Measurements from ENCODE around the gene TNFRSF25. TPM values are rescaled to one million over a fixed set of nuclear protein-coding genes. Genes with fewer than 3 reads are reported as not detected.
A peak's percentile ranks its signal among the peaks of the same experiment; 100 is the strongest.

Gene TNFRSF25
- total and polyA plus RNA-seq, 2 of the 8 experiments (the other 6 are each of a cell fraction or from before 2014, with no cell fraction given) = 10.7 to 19.5 TPM

GRCh38 chr1:6491966-6492365 is 26.0 kb upstream of the TNFRSF25 start:
- H2BK120ac ChIP-seq (replicated peaks; ENCODE audit: low read depth, low read length) = no peak overlapping the region
- peak overlapping the region in 1 of 4 experiments; percentile 80; a peak in 1 of 8 replicates for H3K4me3 ChIP-seq (ENCODE audit: extremely low read depth in 1 of 4, insufficient read depth in 2 of 4, low read depth in 3 of 4, low read length in 4 of 4)
- H3K9me3 ChIP-seq (ENCODE audit: insufficient read depth in 2 of 2, low read depth in 1 of 2, low read length in 1 of 2) = no peaks in the 10 kb centered on the region
- H4K20me1 ChIP-seq (replicated peaks in 1 of 2; ENCODE audit: control insufficient read depth in 1 of 2, insufficient read depth in 2 of 2, low read length in 2 of 2) = peaks cover 2 to 7% of the 10 kb centered on the region in 2 experiments
- no peaks in the 10 kb centered on the region; the same call in 1 of the 2 replicates for H3K79me1 ChIP-seq (ENCODE audit: low read depth, low read length)
- peak overlapping the region in 1 of 2 experiments; percentile 80; a peak in 2 of 4 replicates for H3K4me2 ChIP-seq (ENCODE audit: insufficient read depth in 1 of 2, low read depth in 2 of 2, low read length in 2 of 2)
- H3K9ac ChIP-seq (replicated peaks in 1 of 4; ENCODE audit: extremely low read depth in 1 of 4, low read depth in 3 of 4, low read length in 3 of 4) = no peak overlapping the region
- H4K8ac ChIP-seq (ENCODE audit: extremely low read depth, insufficient read depth, low read length) = no peak overlapping the region
- POLR2A ChIA-PET (ENCODE audit: partially characterized antibody) = interaction anchor here (0.9 to 1.9 kb wide), 3 partner anchors 13 to 118 kb away, joined by 3 to 4 read pairs (median 3); partner anchors contain the start of gene KLHL21
- H3K4ac ChIP-seq (replicated peaks; ENCODE audit: insufficient read length, low read depth, low read length) = no peak overlapping the region
- peaks cover 16% of the 10 kb centered on the region; the same call in 1 of the 2 replicates for H3K23me2 ChIP-seq (ENCODE audit: low read depth, low read length)
- peak overlapping the region; percentile 60; the same call in 1 of the 2 replicates for H3K18ac ChIP-seq (ENCODE audit: extremely low read depth, low read length)
- peak overlapping the region; percentile 52; the same call in 1 of the 2 replicates for H2BK5ac ChIP-seq (ENCODE audit: low read depth, low read length)
- no peak overlapping the region for H3K14ac ChIP-seq (ENCODE audit: insufficient read length)
- peak overlapping the region; percentile 87; the same call in 1 of the 2 replicates for H2BK12ac ChIP-seq (ENCODE audit: low read depth, low read length)
- no peak overlapping the region for H3K23ac ChIP-seq (ENCODE audit: insufficient read length)
- H2AFZ ChIP-seq (ENCODE audit: low read length) = no peak overlapping the region
- CTCF ChIA-PET (ENCODE audit: partially characterized antibody) = interaction anchor here (0.6 to 12.0 kb wide), 11 partner anchors 12 to 132 kb away, joined by 3 to 168 read pairs (median 5); no protein-coding TSS in a partner anchor
- H4K91ac ChIP-seq (replicated peaks; ENCODE audit: insufficient read length, low read length) = peak overlapping the region; percentile 44
- H3K27ac ChIP-seq (ENCODE audit: low read depth, low read length) = no peak overlapping the region
- H3K27me3 ChIP-seq (replicated peaks in 1 of 4; ENCODE audit: control insufficient read depth in 3 of 4, extremely low read depth in 1 of 4, insufficient read depth in 3 of 4, low read length in 3 of 4) = peaks cover 0 to 14% (median 11%) of the 10 kb centered on the region in 4 experiments; a peak in 5 of 7 replicates
- H3K4me1 ChIP-seq (replicated peaks in 1 of 4; ENCODE audit: control insufficient read depth in 3 of 4, insufficient read depth in 4 of 4, low read length in 3 of 4) = peaks cover 0 to 37% (median 23%) of the 10 kb centered on the region in 4 experiments; a peak in 6 of 7 replicates
- no peak overlapping the region for H2BK20ac ChIP-seq (ENCODE audit: low read length)
- no peaks in the 10 kb centered on the region for H3K79me2 ChIP-seq (ENCODE audit: control insufficient read depth in 1 of 2, insufficient read depth in 2 of 2, low read length in 2 of 2)
- WGBS, 2 experiments (ENCODE audit: extremely low coverage in 1 of 2, insufficient coverage in 1 of 2, insufficient read length in 1 of 2, insufficient replicate concordance in 2 of 2, low coverage in 1 of 2, low lambda C conversion rate in 2 of 2, missing lambda C conversion rate in 1 of 2) = 87% methylated on average over 10 of the region's 10 CpGs; no CpG with 5 or more reads in 1 of the 2 experiments
- no peak overlapping the region for H3K56ac ChIP-seq (replicated peaks; ENCODE audit: insufficient read length, low read depth, low read length)
- no peak for FAIRE-seq
- H2BK15ac ChIP-seq (ENCODE audit: low read length) = 0 out of 2 replicates have a peak overlapping the region, but pooled peaks have one; percentile 46
- DNase-seq (ENCODE audit: low read depth in 1 of 2, low spot score in 2 of 2) = no peak
- H4K5ac ChIP-seq (ENCODE audit: insufficient read length, low read depth, low read length) = no peak overlapping the region
- H3K36me3 ChIP-seq (ENCODE audit: control insufficient read depth in 2 of 4, insufficient read depth in 4 of 4, low read length in 3 of 4) = no peaks in the 10 kb centered on the region
- peak overlapping the region; percentile 86; the same call in 1 of the 2 replicates for H2AK5ac ChIP-seq (ENCODE audit: low read depth, low read length)
- TF ChIP-seq ZNF274 (IDR thresholded peaks at IDR 0.05; ENCODE audit: borderline replicate concordance, extremely low read depth, low read length) = no peak

All from H1 (cell line).